Breast epithelium (tissue), 3 donors: ENCODE results near the gene MALL.

ENCODE experiments used
- POLR2A ChIP-seq: fragments of 450-650 bp; IDR thresholded peaks from one replicate; pipeline ENCODE4 v1.6.1; 2016; ENCODE audit warnings: antibody characterized with exemption, mild to moderate bottlenecking, moderate library complexity
- POLR2AphosphoS5 ChIP-seq, 3 donors: sonication (generic); formaldehyde crosslinking; IDR thresholded peaks; one replicate each; pipeline ENCODE4 v1.6.1; 2017; ENCODE audit warnings: antibody characterized with exemption in 3 of 3
- TF ChIP-seq, protein P1 (sequence below), 3 donors: fragments of 450-650 bp; IDR thresholded peaks; one replicate each; pipeline ENCODE4 v1.5.1; 2016 to 2017; ENCODE audit warnings: antibody characterized with exemption in 3 of 3, mild to moderate bottlenecking in 3 of 3, moderate library complexity in 3 of 3

DNA sequence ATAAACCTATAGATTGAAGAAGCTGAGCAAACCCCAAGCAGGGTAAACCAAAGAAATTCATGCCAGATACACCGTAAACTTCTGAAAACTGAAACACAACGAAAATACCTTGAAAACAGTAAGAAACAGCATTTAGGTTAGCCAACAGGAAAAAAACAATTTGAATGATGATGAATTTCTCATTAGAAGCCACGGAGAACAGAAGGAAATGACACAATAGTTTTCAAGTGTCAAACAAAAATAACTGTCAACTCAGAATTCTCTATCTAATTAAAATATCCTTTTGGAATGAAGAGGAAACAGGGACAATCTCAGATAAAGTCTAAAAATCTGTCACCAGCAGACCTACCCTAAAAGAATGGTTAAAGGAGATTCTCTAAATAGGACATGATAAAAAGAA is 37.3 kb upstream of the MALL start:
- TF ChIP-seq, protein P1, sequence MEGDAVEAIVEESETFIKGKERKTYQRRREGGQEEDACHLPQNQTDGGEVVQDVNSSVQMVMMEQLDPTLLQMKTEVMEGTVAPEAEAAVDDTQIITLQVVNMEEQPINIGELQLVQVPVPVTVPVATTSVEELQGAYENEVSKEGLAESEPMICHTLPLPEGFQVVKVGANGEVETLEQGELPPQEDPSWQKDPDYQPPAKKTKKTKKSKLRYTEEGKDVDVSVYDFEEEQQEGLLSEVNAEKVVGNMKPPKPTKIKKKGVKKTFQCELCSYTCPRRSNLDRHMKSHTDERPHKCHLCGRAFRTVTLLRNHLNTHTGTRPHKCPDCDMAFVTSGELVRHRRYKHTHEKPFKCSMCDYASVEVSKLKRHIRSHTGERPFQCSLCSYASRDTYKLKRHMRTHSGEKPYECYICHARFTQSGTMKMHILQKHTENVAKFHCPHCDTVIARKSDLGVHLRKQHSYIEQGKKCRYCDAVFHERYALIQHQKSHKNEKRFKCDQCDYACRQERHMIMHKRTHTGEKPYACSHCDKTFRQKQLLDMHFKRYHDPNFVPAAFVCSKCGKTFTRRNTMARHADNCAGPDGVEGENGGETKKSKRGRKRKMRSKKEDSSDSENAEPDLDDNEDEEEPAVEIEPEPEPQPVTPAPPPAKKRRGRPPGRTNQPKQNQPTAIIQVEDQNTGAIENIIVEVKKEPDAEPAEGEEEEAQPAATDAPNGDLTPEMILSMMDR (IDR thresholded peaks at IDR 0.05) = no peak
- TF ChIP-seq POLR2A (no peak), POLR2AphosphoS5 (IDR thresholded peaks at IDR 0.05) (no peak)
